PC-3 (cell line): Measurements from ENCODE around the gene DNAH2. TPM values are rescaled to one million over a fixed set of nuclear protein-coding genes. Genes with fewer than 3 reads are reported as not detected.

ENCODE experiments used
- ATAC-seq: fragments of 200-7000 bp; cut with Tn5 transposase; 2 replicates; pipeline ENCODE4 v1.9.1; 2020; ENCODE audit warnings: mild to moderate bottlenecking, moderate library complexity
- BruUV-seq: library from RNA; stranded (reverse); fragments of 400-500 nt; replicated peaks from 2 replicates; lab custom pipeline; 2021; lab: Mats Ljungman, UMichigan
- CTCF ChIA-PET: fragments of 300-600 bp; sonication (Branson Sonifier 250); formaldehyde crosslinking; loops from one replicate; lab custom pipeline; 2022; ENCODE audit warnings: antibody characterized with exemption; lab: Charles Lee
- POLR2A ChIA-PET: fragments of 300-600 bp; sonication (Branson Sonifier 250); formaldehyde crosslinking; loops from one replicate; lab custom pipeline; 2022; ENCODE audit warnings: antibody characterized with exemption; ENCODE audit not compliant: unreplicated experiment; lab: Charles Lee
- DNase-seq: peaks from one replicate; pipeline ENCODE4 v3.0.0-alpha.2; 2015
- H2AFZ ChIP-seq: fragments of 300-600 bp; sonication (generic); 2 replicates; pipeline ENCODE4 v1.6.0; 2016; ENCODE audit warnings: antibody characterized with exemption, low read length
- H3F3A ChIP-seq: fragments of 300-600 bp; sonication (generic); one replicate; pipeline ENCODE4 v1.6.0; 2017; ENCODE audit warnings: antibody characterized with exemption, low read length, control low read depth, mild to moderate bottlenecking; ENCODE audit not compliant: unreplicated experiment
- H3K27ac ChIP-seq: fragments of 300-600 bp; sonication (generic); 2 replicates; pipeline ENCODE4 v1.5.1; 2016; ENCODE audit warnings: mild to moderate bottlenecking, low read length
- H3K27me3 ChIP-seq: fragments of 300-600 bp; sonication (generic); 2 replicates; pipeline ENCODE4 v1.6.1; 2016; ENCODE audit warnings: low read length, mixed read lengths
- H3K36me3 ChIP-seq: fragments of 300-600 bp; sonication (generic); 2 replicates; pipeline ENCODE4 v1.6.1; 2016; ENCODE audit warnings: low read depth, mixed run types, low read length, mixed read lengths
- H3K4me1 ChIP-seq: fragments of 300-600 bp; sonication (generic); 2 replicates; pipeline ENCODE4 v1.5.1; 2016; ENCODE audit warnings: low read length; ENCODE audit not compliant: insufficient read depth
- H3K4me2 ChIP-seq: fragments of 300-600 bp; sonication (generic); 2 replicates; pipeline ENCODE4 v1.6.0; 2016; ENCODE audit warnings: low read length
- H3K4me3 ChIP-seq: fragments of 300-600 bp; sonication (generic); 2 replicates; pipeline ENCODE4 v1.5.1; 2016; ENCODE audit warnings: mild to moderate bottlenecking, low read length, mixed read lengths
- H3K79me2 ChIP-seq: fragments of 300-600 bp; sonication (generic); 2 replicates; pipeline ENCODE4 v1.6.1; 2017; ENCODE audit warnings: low read length, mixed read lengths
- H3K9ac ChIP-seq: fragments of 300-600 bp; sonication (generic); 2 replicates; pipeline ENCODE4 v1.6.0; 2016; ENCODE audit warnings: mild to moderate bottlenecking, low read length
- H3K9me2 ChIP-seq: fragments of 300-600 bp; sonication (generic); replicated peaks from 2 replicates; pipeline ENCODE4 v1.6.1; 2016; ENCODE audit warnings: mixed run types, low read length, mixed read lengths
- H3K9me3 ChIP-seq: fragments of 300-600 bp; sonication (generic); 2 replicates; pipeline ENCODE4 v1.6.1; 2016; ENCODE audit warnings: low read length, mixed read lengths
- H4K20me1 ChIP-seq: fragments of 300-600 bp; sonication (generic); 2 replicates; pipeline ENCODE4 v1.6.1; 2016; ENCODE audit warnings: low read length, mixed read lengths
- CTCF ChIP-seq: fragments of 300-600 bp; sonication (generic); conservative IDR thresholded peaks from 2 replicates; pipeline ENCODE4 v1.5.1; 2017; ENCODE audit warnings: antibody characterized with exemption, low read depth, mild to moderate bottlenecking, low read length
- EZH2 ChIP-seq: fragments of 300-600 bp; sonication (generic); IDR thresholded peaks from one replicate; pipeline ENCODE4 v1.6.1; 2017; ENCODE audit warnings: antibody characterized with exemption, mild to moderate bottlenecking, low read length; ENCODE audit not compliant: unreplicated experiment
- EZH2phosphoT487 ChIP-seq: fragments of 300-600 bp; sonication (generic); IDR thresholded peaks from 2 replicates; pipeline ENCODE4 v1.6.1; 2018; ENCODE audit warnings: mild to moderate bottlenecking, antibody characterized with exemption, low read length, borderline replicate concordance
- intact Hi-C: fragments of 100-400 bp; cut with micrococcal nuclease; formaldehyde crosslinking; loops from 2 replicates; pipeline ENCODE4 v1.9.0; 2023
- total RNA-seq: library from RNA; depleted of rRNA; stranded (reverse); fragments of >200 nt; gene quantifications from 2 replicates; pipeline ENCODE4 v1.2.3, GENCODE V29; 2014

DNAH2 gene
- total RNA-seq, 1 experiment from 2014 or later: 0.62 TPM

- intact Hi-C loops: no loop called here
- no TSS peak for BruUV-seq
- Histone ChIP-seq H3K36me3 (no peaks in the 10 kb centered on the region; the same call in 1 of the 2 replicates), H3K9ac (peak overlapping the region; percentile 100), H4K20me1 (no peaks in the 10 kb centered on the region), H3K4me1 (peaks cover 18% of the 10 kb centered on the region), H3K79me2 (peaks cover 27% of the 10 kb centered on the region), H3K27me3 (no peaks in the 10 kb centered on the region), H3K4me3 (peak overlapping the region; percentile 84), H2AFZ (no peak overlapping the region), H3F3A (no peaks in the 10 kb centered on the region), H3K9me2 (no peaks in the 10 kb centered on the region), H3K27ac (peak overlapping the region; percentile 98), H3K9me3 (no peaks in the 10 kb centered on the region), H3K4me2 (peak overlapping the region; percentile 88)
- ATAC-seq: no peak
- CTCF ChIA-PET: interaction anchor here (0.5 to 1.4 kb wide), 6 partner anchors 21 to 156 kb away, joined by 3 to 6 read pairs (median 3); no protein-coding TSS in a partner anchor
- TF ChIP-seq EZH2 (no peak), CTCF (no peak), EZH2phosphoT487 (no peak)
- POLR2A ChIA-PET: interaction anchor here (0.5 to 1.2 kb wide), 2 partner anchors 10 to 274 kb away, joined by 4 read pairs; no protein-coding TSS in a partner anchor
- no peak for DNase-seq
Observed at GRCh38 chr17:7845359-7846062, 128.0 kb downstream of the DNAH2 start.

GRCh38 chr17:7846063-7846735 is 128.7 kb downstream of the DNAH2 start:
- H3F3A ChIP-seq: no peaks in the 10 kb centered on the region
- CTCF ChIA-PET: no interaction called here
- ATAC-seq: no peak

More at GRCh38 chr17:7846063-7846735, 128.7 kb downstream of the DNAH2 start:
- Histone ChIP-seq H4K20me1 (no peaks in the 10 kb centered on the region), H3K9me3 (no peaks in the 10 kb centered on the region), H3K27me3 (no peaks in the 10 kb centered on the region), H2AFZ (no peak overlapping the region), H3K4me3 (no peak overlapping the region), H3K9me2 (no peaks in the 10 kb centered on the region), H3K36me3 (no peaks in the 10 kb centered on the region; the same call in 1 of the 2 replicates), H3K9ac (no peak overlapping the region), H3K4me1 (peaks cover 15% of the 10 kb centered on the region), H3K27ac (no peak overlapping the region), H3K79me2 (peaks cover 20% of the 10 kb centered on the region), H3K4me2 (no peak overlapping the region)
- POLR2A ChIA-PET: no interaction called here
- no peak for DNase-seq
- intact Hi-C loops: no loop called here
- no TSS peak for BruUV-seq
- TF ChIP-seq CTCF: no peak
- no peak for TF ChIP-seq EZH2phosphoT487
- no peak for TF ChIP-seq EZH2
